A549 (cell line): ENCODE results near the gene FMO5.
"Not testable (repeated sequence)": the region's sequence is repeated elsewhere in the genome, so short reads cannot be mapped to it uniquely, and the experiment has no call there.

ENCODE experiments used
- CTCF ChIP-seq: fragments of >200 bp; sonication (Bioruptor Twin); formaldehyde crosslinking; IDR thresholded peaks from 3 replicates; pipeline ENCODE4 v1.5.1; 2016
- PHF8 ChIP-seq: fragments of 200-600 bp; sonication (generic); IDR thresholded peaks from 2 replicates; pipeline ENCODE4 v1.6.1; 2016; ENCODE audit warnings: low read depth, mild to moderate bottlenecking, antibody characterized with exemption, moderate library complexity, borderline replicate concordance
- POLR2A ChIP-seq: IDR thresholded peaks from 2 replicates; pipeline ENCODE4 v1.6.1; 2012; ENCODE audit warnings: mild to moderate bottlenecking, low read length
- RCOR1 ChIP-seq: fragments of 150-350 bp; IDR thresholded peaks from 2 replicates; pipeline ENCODE4 v1.6.1; 2014; ENCODE audit warnings: antibody characterized with exemption, low read length, low read depth
- ZFP36 ChIP-seq: fragments of 450-650 bp; IDR thresholded peaks from 2 replicates; pipeline ENCODE4 v1.6.1; 2014; ENCODE audit warnings: borderline replicate concordance; ENCODE audit not compliant: partially characterized antibody

GRCh38 chr1:147197324-147197723 is 27.8 kb downstream of the FMO5 start:
- not testable (repeated sequence) for TF ChIP-seq RCOR1, CTCF, POLR2A, PHF8, ZFP36
